DND-41 (cell line): ENCODE measurements around the gene CGB2.

Experiments
- EZH2 ChIP-seq: IDR thresholded peaks from 3 replicates; pipeline ENCODE4 v1.6.1; 2012; ENCODE audit warnings: borderline replicate concordance, low read depth, mild to moderate bottlenecking, moderate library complexity, low read length, inconsistent platforms; ENCODE audit not compliant: severe bottlenecking
- TF ChIP-seq, protein P1 (sequence below): IDR thresholded peaks from 2 replicates; pipeline ENCODE4 v1.5.1; 2012; ENCODE audit warnings: borderline replicate concordance, low read length, moderate library complexity, mild to moderate bottlenecking; ENCODE audit not compliant: poor library complexity, severe bottlenecking; ENCODE audit errors: extremely low read depth

DNA sequence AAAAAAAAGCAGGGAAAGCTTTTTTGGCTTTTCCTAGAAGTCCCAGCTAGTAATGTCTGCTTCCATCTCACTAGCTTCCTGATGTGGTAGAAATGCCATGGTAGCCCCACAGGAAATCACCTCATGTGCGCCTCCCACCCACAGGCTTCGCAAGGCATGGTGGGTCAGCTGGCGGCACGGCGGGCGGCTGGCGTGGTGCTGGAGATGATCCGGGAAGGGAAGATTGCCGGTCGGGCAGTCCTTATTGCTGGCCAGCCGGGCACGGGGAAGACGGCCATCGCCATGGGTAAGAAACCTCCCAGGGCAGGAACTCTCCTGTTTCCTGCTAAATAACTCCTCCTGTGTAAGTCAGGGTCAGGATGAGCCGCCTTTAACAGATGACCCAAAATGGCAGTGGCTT, 27.6 kb upstream of the CGB2 start:
- TF ChIP-seq, protein P1, sequence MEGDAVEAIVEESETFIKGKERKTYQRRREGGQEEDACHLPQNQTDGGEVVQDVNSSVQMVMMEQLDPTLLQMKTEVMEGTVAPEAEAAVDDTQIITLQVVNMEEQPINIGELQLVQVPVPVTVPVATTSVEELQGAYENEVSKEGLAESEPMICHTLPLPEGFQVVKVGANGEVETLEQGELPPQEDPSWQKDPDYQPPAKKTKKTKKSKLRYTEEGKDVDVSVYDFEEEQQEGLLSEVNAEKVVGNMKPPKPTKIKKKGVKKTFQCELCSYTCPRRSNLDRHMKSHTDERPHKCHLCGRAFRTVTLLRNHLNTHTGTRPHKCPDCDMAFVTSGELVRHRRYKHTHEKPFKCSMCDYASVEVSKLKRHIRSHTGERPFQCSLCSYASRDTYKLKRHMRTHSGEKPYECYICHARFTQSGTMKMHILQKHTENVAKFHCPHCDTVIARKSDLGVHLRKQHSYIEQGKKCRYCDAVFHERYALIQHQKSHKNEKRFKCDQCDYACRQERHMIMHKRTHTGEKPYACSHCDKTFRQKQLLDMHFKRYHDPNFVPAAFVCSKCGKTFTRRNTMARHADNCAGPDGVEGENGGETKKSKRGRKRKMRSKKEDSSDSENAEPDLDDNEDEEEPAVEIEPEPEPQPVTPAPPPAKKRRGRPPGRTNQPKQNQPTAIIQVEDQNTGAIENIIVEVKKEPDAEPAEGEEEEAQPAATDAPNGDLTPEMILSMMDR: no peak
- TF ChIP-seq EZH2: no peak
